HG03521 (cell line): Measurements from ENCODE around the gene SEC23IP.
"Not testable (repeated sequence)": the region's sequence is repeated elsewhere in the genome, so short reads cannot be mapped to it uniquely, and the experiment has no call there.

Source experiments
- ATAC-seq: cut with Tn5 transposase; IDR thresholded peaks from one replicate; pipeline ENCODE4 v1.9.1; 2021; ENCODE audit warnings: mild to moderate bottlenecking, moderate library complexity; ENCODE audit not compliant: unreplicated experiment

SEC23IP gene

GRCh38 chr10:119878524-119878923 lies 14.0 kb upstream of the SEC23IP start:
- ATAC-seq, result no peak

- ATAC-seq, result not testable (repeated sequence)
Measured at GRCh38 chr10:119883901-119884611, 8.5 kb upstream of the SEC23IP start.

DNA sequence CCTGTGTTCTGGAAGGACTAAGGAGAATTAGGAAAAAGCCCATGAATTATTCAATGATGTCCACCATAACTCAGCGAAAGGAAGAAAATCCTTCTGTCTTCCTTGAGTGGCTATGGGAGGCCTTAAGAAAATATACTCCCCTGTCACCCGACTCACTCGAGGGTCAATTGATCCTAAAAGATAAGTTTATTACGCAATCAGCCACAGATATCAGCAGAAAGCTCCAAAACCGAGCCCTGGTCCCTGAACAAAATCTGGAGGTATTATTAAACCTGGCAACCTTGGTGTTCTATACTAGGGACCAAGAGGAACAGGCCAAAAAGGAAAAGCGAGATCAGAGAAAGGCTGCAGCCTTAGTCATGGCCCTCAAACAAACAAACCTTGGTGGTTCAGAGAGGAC lies 6.5 kb upstream of the SEC23IP start:
- not testable (repeated sequence) for ATAC-seq

DNA sequence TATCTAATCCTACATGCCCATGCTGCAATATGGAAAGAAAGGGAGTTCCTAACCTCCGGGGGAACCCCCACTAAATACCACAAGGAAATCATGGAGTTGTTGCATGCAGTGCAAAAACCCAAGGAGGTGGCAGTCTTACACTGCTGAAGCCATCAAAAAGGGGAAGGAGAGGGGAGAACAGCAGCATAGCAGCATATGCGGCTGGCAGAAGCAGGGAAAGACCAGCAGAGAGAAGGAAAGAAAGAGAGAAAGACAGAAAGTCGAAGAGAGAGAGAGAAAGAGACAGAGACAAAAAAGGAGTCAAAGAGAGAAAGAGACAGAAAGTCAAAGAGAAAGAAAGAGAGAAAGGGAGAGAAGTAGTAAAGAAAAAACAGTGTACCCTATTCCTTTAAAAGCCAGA lies 3.8 kb upstream of the SEC23IP start:
- ATAC-seq, result not testable (repeated sequence)

DNA sequence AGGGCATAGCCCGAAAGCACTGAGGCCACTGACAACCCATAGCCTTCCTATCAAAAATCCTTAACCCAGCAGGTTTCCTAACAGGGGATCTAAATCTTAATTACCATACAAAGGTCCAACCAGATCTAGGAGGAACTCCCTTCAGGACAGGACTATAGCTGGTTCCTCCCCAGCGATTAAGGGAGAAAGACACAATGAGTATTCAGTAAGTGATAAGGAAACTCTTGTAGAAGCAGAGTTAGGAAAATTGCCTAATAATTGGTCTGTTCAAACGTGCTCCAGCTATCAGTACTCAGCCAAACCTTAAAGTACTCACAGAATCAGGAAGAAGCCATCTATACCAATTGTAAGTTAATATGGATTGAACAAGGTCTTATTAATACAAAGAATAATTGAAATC lies 3.3 kb upstream of the SEC23IP start:
- ATAC-seq, result not testable (repeated sequence)

DNA sequence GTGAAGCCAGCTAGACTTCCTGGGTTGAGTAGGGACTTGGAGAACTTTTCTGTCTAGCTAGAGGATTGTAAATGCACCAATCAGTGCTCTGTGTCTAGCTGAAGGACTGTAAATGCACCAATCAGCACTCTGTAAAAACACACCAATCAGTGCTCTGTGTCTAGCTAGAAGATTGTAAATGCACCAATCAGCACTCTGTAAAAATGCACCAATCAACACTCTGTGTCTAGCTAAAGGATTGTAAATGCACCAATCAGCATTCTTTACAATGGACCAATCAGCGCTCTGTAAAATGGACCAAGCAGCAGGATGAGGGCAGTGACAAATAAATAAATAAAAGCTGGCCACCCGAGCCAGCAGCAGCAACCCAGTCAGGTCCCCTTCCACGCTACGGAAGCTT lies 2.2 kb upstream of the SEC23IP start:
- ATAC-seq, result not testable (repeated sequence)

DNA sequence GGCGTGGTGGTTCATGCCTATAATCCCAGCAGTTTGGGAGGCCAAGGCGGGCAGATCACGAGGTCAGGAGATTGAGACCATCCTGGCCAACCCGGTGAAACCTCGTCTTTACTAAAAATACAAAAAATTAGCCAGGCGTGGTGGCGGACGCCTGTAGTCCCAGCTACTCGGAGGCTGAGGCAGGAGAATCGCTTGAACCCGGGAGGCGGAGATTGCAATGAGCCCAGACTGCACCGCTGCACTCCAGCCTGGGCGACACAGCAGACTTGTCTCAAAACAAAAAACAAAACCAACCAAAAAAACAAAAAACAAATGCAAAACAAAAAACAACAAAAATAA lies 712 bp upstream of the SEC23IP start:
- ATAC-seq, result not testable (repeated sequence)

GRCh38 chr10:119893074-119893473 lies 544 bp downstream of the SEC23IP start:
- ATAC-seq, result no peak

DNA sequence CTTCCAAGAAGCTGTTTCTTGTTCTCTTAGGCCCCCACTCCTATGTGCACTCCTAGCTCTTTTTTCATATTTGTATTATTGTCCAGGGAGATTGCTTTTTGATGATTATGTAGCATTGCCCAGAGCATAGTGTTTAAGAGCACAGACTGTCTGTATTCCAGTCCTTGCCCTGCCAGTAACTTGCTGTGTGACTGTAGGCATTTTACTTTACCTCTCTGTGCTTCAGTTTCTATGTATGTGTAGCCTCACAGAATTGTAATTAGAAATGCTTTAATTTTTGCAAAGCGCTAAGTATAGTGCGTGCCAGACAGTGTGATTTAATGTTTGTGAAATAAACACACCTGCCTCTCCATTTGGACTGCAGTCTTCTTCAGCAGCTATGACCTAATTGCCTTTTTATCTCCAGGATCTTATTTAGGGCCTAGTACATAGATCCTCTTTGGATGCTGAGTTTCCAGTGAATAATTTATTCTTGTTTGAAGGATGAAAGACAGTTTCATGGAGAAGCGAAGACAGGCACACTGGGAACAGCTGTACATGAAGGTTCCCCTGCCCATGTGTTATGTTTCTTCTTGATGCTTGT lies 1.4 kb downstream of the SEC23IP start:
- no peak for ATAC-seq

DNA sequence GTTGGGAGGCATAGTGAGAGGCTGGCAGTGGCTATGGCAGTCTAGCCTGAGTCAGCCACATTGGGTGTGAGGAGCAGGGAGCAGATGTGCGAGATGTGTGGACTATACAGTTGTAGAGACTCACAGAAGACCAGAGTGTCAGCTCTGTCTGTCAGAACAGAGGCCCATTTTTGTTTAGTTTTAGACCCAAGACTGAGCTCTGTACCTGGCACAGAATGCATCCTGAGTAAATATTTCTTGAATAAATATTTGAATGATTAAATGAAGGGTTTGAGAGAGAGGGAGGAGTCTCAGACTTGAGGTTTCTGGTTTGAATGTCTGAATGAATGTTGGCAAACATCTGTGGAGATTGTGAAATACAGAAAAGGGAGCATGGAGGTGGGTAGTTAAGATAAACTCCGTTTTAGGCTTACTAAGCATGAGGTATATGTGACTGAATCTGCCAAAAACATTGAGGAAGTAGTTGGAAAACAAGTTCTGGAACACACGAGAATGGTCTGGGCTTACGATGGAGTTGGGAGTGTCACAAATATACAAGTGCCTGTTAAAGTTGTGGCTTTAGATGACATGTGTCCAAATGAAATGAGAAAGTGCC lies 3.6 kb downstream of the SEC23IP start:
- ATAC-seq, result no peak

DNA sequence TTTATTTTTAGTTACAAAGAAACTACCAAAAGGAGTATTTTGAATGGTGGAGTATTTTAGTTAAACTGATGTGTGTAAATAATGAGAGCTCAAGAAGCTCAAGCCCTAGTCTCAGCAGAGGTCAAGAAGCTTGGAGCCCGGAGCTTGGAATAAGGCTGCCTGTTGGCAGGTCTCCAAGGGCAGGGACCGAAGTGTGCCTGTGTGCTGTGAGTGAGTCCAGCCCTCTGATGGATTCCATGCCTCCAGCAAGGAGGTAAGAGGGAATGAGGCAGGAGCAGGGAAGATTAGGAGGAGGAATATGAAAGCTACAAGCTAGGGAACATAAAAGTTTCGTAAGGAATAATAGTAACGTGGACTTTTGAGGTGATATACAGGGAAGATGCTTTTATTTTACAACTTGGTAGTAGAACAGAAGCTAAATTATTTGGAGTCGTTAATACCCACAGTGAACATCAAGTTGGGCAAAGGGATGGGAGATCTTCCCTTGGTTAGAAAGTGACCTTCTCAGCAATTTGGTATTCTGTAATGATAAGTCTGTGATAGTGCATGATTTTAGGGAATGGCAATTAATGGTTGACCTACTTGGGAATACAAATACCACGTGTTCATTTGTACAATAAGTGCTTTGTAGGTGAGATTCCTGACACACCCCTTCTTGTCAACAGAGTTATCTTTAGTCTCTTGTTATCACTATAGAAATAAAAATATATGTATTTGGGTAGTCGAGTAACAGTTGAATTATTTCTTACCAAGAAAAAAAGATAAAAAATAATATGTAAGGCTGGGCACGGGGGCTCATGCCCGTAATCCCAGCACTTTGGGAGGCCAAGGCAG lies 4.6 kb downstream of the SEC23IP start:
- no peak for ATAC-seq

- no peak for ATAC-seq
Measured at GRCh38 chr10:119898577-119898976, 6.0 kb downstream of the SEC23IP start.

GRCh38 chr10:119903946-119904666 lies 11.6 kb downstream of the SEC23IP start:
- no peak for ATAC-seq

DNA sequence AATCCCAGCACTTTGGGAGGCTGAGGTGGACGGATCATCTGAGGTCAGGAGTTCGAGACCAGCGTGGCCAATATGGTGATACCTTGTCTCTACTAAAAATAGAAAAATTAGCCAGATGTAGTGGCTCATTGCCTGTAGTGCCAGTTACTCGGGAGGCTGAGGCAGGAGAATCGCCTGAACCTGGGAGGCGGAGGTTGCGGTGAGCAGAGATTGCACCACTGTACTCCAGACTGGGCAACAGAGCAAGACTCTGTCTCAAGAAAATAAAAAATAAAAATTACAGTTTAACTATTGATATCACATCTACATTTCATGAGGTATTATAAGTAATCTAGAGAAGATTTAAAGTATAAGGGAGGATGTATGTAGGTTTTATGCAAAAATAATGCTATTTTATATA lies 15.2 kb downstream of the SEC23IP start:
- ATAC-seq, result not testable (repeated sequence)

GRCh38 chr10:119908166-119908565 lies 15.6 kb downstream of the SEC23IP start:
- no peak for ATAC-seq

GRCh38 chr10:119910689-119911088 lies 18.2 kb downstream of the SEC23IP start:
- no peak for ATAC-seq

DNA sequence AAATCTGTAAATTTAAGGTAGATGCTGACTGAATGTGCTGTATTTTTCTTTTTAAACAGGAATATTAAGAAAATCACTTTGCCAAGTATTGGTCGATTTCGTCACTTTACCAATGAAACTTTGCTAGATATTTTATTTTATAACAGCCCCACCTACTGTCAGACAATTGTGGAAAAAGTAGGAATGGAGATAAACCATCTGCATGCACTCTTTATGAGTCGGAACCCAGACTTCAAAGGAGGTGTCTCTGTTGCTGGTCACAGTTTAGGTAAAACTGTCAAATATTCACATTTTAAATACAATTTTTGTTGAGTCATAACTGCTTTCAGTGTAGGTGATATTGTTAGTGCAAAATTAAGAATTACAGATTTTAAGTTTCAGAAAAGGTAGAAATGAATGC lies 25.2 kb downstream of the SEC23IP start:
- no peak for ATAC-seq

DNA sequence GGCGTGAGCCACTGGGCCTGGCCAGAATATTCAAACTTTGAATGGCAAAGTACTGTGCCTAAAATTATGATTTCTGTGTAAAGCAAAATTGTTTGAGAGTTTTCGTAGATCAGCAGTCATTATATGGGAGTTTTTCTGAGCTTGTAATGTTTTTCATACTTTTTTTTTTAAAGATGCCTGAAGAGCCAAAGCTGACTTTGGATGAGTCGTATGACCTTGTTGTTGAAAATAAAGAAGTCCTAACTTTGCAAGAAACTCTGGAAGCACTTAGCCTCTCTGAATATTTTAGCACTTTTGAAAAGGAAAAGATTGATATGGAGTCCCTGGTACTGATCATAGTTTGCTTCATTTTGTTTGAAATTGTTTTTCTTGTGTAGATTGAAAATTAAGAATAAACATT lies 26.7 kb downstream of the SEC23IP start:
- no peak for ATAC-seq

GRCh38 chr10:119919826-119920225 lies 27.3 kb downstream of the SEC23IP start:
- ATAC-seq, result no peak

DNA sequence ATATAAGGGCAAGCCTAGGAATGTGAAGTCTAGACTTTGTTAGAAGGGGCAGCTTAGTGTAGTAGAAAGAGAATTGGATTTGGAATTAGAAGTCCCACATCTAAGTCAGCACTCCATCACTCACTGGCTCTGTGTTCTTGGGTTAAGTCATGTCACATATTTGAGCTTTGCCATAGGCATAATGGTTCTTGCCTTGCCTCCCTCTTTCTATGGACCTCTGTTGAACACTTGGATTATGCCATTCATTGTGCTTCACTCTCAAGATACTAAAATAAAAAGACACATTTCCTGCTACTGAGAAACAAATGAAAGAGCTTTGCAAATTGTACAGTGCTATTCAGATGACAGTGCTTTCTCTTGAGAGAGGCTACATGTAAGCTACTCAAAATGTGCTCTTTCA lies 35.9 kb downstream of the SEC23IP start:
- no peak for ATAC-seq

DNA sequence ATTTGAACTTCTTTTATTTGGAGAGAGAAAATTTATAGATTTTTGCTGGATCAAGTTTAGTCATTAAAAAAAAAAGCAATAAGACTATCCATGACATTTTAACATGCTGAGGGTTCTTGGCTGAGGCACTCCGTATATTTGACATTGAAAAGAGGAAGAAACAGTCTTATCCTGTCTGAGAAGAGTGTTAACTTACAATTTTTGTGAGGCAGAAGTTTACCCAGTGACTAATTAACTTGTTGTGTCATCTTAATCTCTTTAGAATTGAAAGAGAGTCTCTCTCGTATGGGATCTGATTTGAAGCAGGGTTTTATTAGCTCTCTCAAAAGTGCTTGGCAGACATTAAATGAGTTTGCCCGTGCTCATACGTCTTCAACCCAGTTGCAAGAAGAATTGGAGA lies 39.3 kb downstream of the SEC23IP start:
- ATAC-seq, result no peak
